RWPE1 (cell line): Measurements from ENCODE around the gene TMEM200B.

Experiments
- CTCF ChIA-PET: fragments of 350-600 bp; sonication (Branson Sonifier 250); formaldehyde crosslinking; extraction: SDS; loops from one replicate; lab custom pipeline; 2021; lab: Yijun Ruan, JAX
- POLR2A ChIA-PET: fragments of 400-600 bp; formaldehyde crosslinking; extraction: SDS; loops from one replicate; lab custom pipeline; 2020; ENCODE audit warnings: antibody characterized with exemption; ENCODE audit not compliant: low non-redundant PET; lab: Yijun Ruan, JAX
- DNase-seq: peaks from one replicate; pipeline ENCODE4 v3.0.0; 2012; ENCODE audit warnings: low spot score
- H3K27ac ChIP-seq: fragments of 450-650 bp; 2 replicates; pipeline ENCODE4 v1.5.1; 2017
- CTCF ChIP-seq: fragments of 450-650 bp; conservative IDR thresholded peaks from 2 replicates; pipeline ENCODE4 v1.5.1; 2017; ENCODE audit warnings: low read depth, mild to moderate bottlenecking

Gene TMEM200B

GRCh38 chr1:29126198-29126597 is 2.5 kb upstream of the TMEM200B start:
- ChIA-PET POLR2A (no interaction called here), CTCF (no interaction called here)
- no peak for DNase-seq
- TF ChIP-seq CTCF, result no peak
- peak overlapping the region; percentile 11; the same call in 1 of the 2 replicates for H3K27ac ChIP-seq

GRCh38 chr1:29125788-29126187 is 2.1 kb upstream of the TMEM200B start:
- TF ChIP-seq CTCF, result no peak

GRCh38 chr1:29125237-29125641 is 1.5 kb upstream of the TMEM200B start:
- TF ChIP-seq CTCF, result no peak
- ChIA-PET CTCF (interaction anchor here (0.7 to 1.6 kb wide), 2 partner anchors 9 to 18 kb away, joined by 3 read pairs; no protein-coding TSS in a partner anchor), POLR2A (no interaction called here)
- no peak for DNase-seq
- peak overlapping the region; percentile 11; the same call in 1 of the 2 replicates for H3K27ac ChIP-seq

More at GRCh38 chr1:29125788-29126187, 2.1 kb upstream of the TMEM200B start:
- ChIA-PET CTCF (no interaction called here), POLR2A (no interaction called here)
- peak overlapping the region; percentile 11; the same call in 1 of the 2 replicates for H3K27ac ChIP-seq
- DNase-seq, result no peak

- peak; percentile 67 for DNase-seq
- POLR2A ChIA-PET, result no interaction called here
- peak; percentile 63 for TF ChIP-seq CTCF
- CTCF ChIA-PET, result interaction anchor here (0.5 to 1.6 kb wide), 6 partner anchors 8 to 350 kb away, joined by 3 to 4 read pairs (median 3); no protein-coding TSS in a partner anchor
- peak overlapping the region; percentile 16; the same call in 1 of the 2 replicates for H3K27ac ChIP-seq
These were observed 898 bp upstream of the TMEM200B start for GRCh38 chr1:29124366-29125236.

- DNase-seq, result no peak
- TF ChIP-seq CTCF, result no peak
- peak overlapping the region; percentile 22; the same call in 1 of the 2 replicates for H3K27ac ChIP-seq
- CTCF ChIA-PET, result interaction anchor here (0.6 to 1.2 kb wide), 2 partner anchors 10 to 125 kb away, joined by 4 to 6 read pairs; no protein-coding TSS in a partner anchor
- POLR2A ChIA-PET, result interaction anchor here (0.6 kb wide), 1 partner anchor 9 kb away, joined by 4 read pairs; no protein-coding TSS in a partner anchor
These were observed 433 bp downstream of the TMEM200B start for GRCh38 chr1:29123053-29123886.

- H3K27ac ChIP-seq, result peak overlapping the region; percentile 22; the same call in 1 of the 2 replicates
- TF ChIP-seq CTCF, result no peak
- POLR2A ChIA-PET, result interaction anchor here (0.6 kb wide), 1 partner anchor 36 kb away, joined by 5 read pairs; no protein-coding TSS in a partner anchor
- peak; percentile 71 for DNase-seq
- CTCF ChIA-PET, result interaction anchor here (0.8 to 1.2 kb wide), 2 partner anchors 10 to 338 kb away, joined by 3 to 6 read pairs; no protein-coding TSS in a partner anchor
These were observed 1.0 kb downstream of the TMEM200B start for GRCh38 chr1:29122682-29123052.
